Natural killer cell treated with Interleukin-12 subunit alpha and Interleukin-12 subunit beta and Interleukin-15 and Interleukin-18, amount 100 ng/mL, for 72 hours (primary cell): ENCODE data around the gene C19orf47. TPM values are rescaled to one million over a fixed set of nuclear protein-coding genes. Genes with fewer than 3 reads are reported as not detected.
"Not testable (repeated sequence)": the region's sequence is repeated elsewhere in the genome, so short reads cannot be mapped to it uniquely, and the experiment has no call there.

Experiments
- ATAC-seq, 2 donors: fragments of 150-1000 bp; cut with Tn5 transposase in 1 of 2; sonication (Bioruptor Pico), chemical (Tn5 transposase) in 1 of 2; 2 replicates each; pipeline ENCODE4 v1.10.0; 2021
- DNase-seq: peaks from one replicate; pipeline ENCODE4 v3.0.0; 2022; ENCODE audit warnings: low spot score
- H3K27ac Mint-ChIP-seq, 2 donors: 1 replicate in 1 of 2; 2 replicates in 1 of 2; pipeline ENCODE4 v1.8.0; 2022; ENCODE audit warnings: mixed read lengths in 2 of 2, mild to moderate bottlenecking in 1 of 2, moderate library complexity in 1 of 2
- H3K27me3 Mint-ChIP-seq, 2 donors: 1 replicate in 1 of 2; 2 replicates in 1 of 2; pipeline ENCODE4 v1.8.0; 2022; ENCODE audit warnings: mixed read lengths in 2 of 2
- H3K36me3 Mint-ChIP-seq: one replicate; pipeline ENCODE4 v1.8.0; 2022; ENCODE audit warnings: mixed read lengths
- H3K4me1 Mint-ChIP-seq, 2 donors: 1 replicate in 1 of 2; 2 replicates in 1 of 2; pipeline ENCODE4 v1.8.0; 2022; ENCODE audit warnings: low read depth in 2 of 2, mixed read lengths in 2 of 2, mild to moderate bottlenecking in 1 of 2
- H3K4me3 Mint-ChIP-seq: one replicate; pipeline ENCODE4 v1.8.0; 2022; ENCODE audit warnings: mixed read lengths
- H3K9me3 Mint-ChIP-seq: 2 replicates; pipeline ENCODE4 v1.8.0; 2022; ENCODE audit warnings: mixed read lengths
- total RNA-seq, 2 donors: library from RNA; stranded (reverse); gene quantifications; one replicate each; pipeline ENCODE4 v1.2.3, GENCODE V29; 2022

Gene C19orf47
- total RNA-seq, 2 donors from 2014 or later: 18.1 to 33.5 TPM

GRCh38 chr19:40355975-40356680 is 7.9 kb upstream of the C19orf47 start:
- H3K36me3 Mint-ChIP-seq: no peaks in the 10 kb centered on the region
- no peaks in the 10 kb centered on the region for H3K27me3 Mint-ChIP-seq
- peaks cover 0 to 25% of the 10 kb centered on the region in 2 donors for H3K4me1 Mint-ChIP-seq
- DNase-seq (no peak), ATAC-seq (peak in 1 of 2 donors; percentile 26)
- H3K4me3 Mint-ChIP-seq: no peak overlapping the region
- no peaks in the 10 kb centered on the region for H3K9me3 Mint-ChIP-seq
- H3K27ac Mint-ChIP-seq: peak overlapping the region in 1 of 2 donors; percentile 14

DNA sequence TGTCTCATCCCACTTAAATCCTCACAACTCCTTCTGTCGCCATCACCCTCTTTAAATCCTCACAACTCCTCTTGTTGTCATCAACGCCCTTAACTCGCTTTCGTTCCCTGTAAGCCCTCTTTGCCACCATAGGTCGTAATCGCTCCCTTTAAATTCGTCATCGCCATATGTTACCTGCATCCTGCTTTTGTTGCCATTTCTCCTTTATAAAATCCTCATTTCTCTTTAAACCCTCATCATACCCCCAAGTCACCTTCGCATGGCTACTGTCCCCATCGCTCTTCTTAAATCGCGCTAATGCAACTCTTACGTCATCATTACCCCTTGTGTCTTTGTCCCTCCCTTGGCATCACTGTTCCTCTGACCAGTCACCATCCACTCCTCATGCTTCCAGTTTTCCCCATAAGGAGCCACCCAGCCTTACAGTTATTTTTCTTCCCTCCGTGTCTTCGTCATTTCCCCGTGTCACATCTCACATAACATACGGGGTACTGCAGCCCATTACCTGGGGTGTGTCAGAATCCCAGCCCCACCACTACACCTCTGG is 837 bp upstream of the C19orf47 start:
- Mint-ChIP-seq H3K27me3 (no peaks in the 10 kb centered on the region), H3K36me3 (no peaks in the 10 kb centered on the region), H3K9me3 (no peaks in the 10 kb centered on the region), H3K4me3 (peak overlapping the region; percentile 93), H3K27ac (peak overlapping the region; percentile 51 to 87), H3K4me1 (peaks cover 26 to 27% of the 10 kb centered on the region in 2 donors)
- DNase-seq (no peak), ATAC-seq (no peak)

DNA sequence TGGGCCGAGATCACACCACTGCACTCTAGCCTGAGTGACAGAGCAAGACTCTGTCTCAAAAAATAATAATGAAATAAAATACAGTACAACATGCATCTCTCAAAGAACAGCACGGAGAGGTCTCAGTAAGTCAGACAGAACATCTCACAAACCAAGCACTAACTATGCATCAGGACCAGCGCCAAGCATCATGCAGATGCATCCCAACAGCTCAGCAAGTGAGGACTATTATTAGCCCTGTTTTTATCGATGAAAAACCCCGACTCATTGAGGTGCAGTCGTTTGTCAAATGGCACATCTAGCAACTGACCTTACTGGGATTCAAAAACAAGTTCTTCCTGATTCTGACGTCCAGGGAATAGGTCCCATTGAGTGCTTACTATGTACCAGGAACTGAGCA is 3.8 kb downstream of the C19orf47 start:
- no peak for DNase-seq
- Mint-ChIP-seq H3K36me3 (peaks cover 2% of the 10 kb centered on the region), H3K9me3 (no peaks in the 10 kb centered on the region), H3K27me3 (no peaks in the 10 kb centered on the region), H3K4me1 (peaks cover 22 to 31% of the 10 kb centered on the region in 2 donors), H3K4me3 (no peak overlapping the region), H3K27ac (no peak overlapping the region)
- no peak for ATAC-seq

DNA sequence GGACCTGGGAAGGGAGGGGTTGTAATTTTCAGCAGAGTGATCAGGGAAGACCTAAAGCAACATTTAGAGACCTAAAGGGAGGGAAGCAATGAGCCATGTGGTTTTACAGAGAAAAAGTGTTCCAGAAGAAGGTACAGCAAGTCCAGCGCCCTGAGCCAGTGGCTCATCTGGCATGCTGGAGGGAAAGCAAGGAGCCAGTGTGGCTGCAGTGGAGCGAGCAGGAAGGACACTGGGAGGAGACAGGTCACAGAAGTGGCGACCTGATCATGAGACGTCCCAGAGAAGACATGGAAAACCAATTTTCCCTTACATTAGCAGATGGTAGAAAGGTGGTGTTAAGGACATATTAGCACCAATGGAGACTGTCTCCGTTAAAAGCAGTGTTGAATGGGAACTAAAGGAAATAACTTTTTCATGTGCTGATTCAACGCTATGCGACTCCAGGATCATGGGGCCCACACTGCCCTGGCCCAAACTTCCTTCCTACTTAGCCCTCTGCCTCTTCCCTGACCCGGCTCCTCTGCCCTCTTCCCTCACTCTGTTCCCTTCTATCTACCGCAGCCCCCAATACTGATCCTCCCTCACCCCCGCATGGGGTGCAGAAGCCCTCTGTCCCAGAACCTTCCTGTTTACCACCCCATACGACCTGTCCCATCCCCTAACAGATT is 5.4 kb downstream of the C19orf47 start:
- ATAC-seq (no peak), DNase-seq (no peak)
- H3K9me3 Mint-ChIP-seq: no peaks in the 10 kb centered on the region
- H3K36me3 Mint-ChIP-seq: peaks cover 11% of the 10 kb centered on the region
- no peaks in the 10 kb centered on the region for H3K27me3 Mint-ChIP-seq
- no peak overlapping the region for H3K27ac Mint-ChIP-seq
- H3K4me1 Mint-ChIP-seq: peaks cover 15 to 22% of the 10 kb centered on the region in 2 donors
- H3K4me3 Mint-ChIP-seq: no peak overlapping the region

DNA sequence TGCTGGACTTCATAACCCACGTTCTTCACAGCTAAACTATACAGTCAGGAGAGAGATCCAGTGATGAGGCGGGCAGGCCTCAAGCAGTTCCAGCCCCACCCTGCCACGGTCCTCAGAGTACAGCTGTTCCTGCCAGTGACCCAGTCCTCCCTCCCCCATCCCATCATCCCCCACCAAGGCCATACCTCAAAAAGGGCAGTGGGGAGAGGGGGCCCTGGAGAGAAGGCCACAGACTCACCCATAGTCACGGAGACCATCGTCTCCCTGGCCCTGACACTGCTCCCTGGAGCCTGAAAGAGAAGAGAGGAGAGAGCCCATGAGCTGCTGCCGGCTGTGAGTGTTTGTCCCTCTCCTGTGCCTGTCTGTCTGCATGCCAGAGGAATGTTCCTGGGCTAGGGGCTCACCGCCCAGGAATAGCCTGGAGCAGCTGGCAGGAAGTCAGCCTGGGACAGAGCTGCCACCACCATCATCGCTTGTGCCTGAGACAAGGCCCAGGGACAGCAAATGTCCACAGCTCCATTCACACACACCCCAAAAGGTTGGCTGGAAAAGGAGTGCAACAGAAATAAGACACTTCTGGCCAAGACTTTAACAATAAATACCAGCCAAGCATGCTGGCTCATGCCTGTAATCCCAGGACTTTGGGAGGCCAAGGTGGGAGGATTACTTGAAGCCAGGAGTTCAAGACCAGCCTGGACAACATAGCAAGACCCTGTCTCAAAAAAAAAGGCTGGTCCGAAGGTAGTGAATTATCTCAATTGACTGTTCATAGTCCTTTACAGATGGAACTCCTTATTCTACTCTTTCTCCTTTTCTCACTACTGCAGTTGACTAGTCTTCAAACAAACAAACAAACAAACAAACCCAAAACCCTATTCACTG is 6.4 kb downstream of the C19orf47 start:
- no peak for DNase-seq
- H3K9me3 Mint-ChIP-seq: no peaks in the 10 kb centered on the region
- no peak for ATAC-seq
- H3K27ac Mint-ChIP-seq: no peak overlapping the region
- no peak overlapping the region for H3K4me3 Mint-ChIP-seq
- no peaks in the 10 kb centered on the region for H3K27me3 Mint-ChIP-seq
- peaks cover 12 to 17% of the 10 kb centered on the region in 2 donors for H3K4me1 Mint-ChIP-seq
- H3K36me3 Mint-ChIP-seq: peaks cover 11% of the 10 kb centered on the region

GRCh38 chr19:40339018-40339728 is 9.0 kb downstream of the C19orf47 start:
- Mint-ChIP-seq H3K27me3 (no peaks in the 10 kb centered on the region), H3K4me1 (peaks cover 12% of the 10 kb centered on the region in 2 donors), H3K4me3 (no peak overlapping the region), H3K9me3 (no peaks in the 10 kb centered on the region), H3K36me3 (peaks cover 11% of the 10 kb centered on the region), H3K27ac (no peak overlapping the region)
- DNase-seq (no peak), ATAC-seq (no peak)

DNA sequence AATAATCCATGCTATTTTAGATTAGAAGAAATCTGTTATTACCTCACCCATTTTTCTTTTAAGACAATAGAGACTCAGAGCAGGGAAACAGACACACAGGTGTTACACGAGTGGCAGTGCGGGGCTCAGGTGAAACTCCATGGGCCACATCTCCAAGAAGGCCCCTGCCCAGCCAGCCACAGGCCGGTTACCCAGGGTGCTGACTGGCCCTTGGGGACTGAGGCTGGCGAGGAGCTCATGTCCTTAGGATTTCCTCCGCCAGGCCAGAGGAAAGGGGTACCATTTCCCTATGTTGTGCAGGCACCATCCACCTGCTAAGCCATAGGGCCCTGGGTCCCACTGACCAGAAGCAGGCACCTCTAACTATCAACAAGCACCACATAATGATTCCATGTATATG is 10.6 kb downstream of the C19orf47 start:
- peaks cover 11% of the 10 kb centered on the region for H3K36me3 Mint-ChIP-seq
- no peak overlapping the region for H3K27ac Mint-ChIP-seq
- H3K4me3 Mint-ChIP-seq: no peak overlapping the region
- H3K9me3 Mint-ChIP-seq: no peaks in the 10 kb centered on the region
- DNase-seq: no peak
- no peaks in the 10 kb centered on the region for H3K27me3 Mint-ChIP-seq
- H3K4me1 Mint-ChIP-seq: peaks cover 5 to 11% of the 10 kb centered on the region in 2 donors
- no peak for ATAC-seq

- no peak overlapping the region for H3K4me3 Mint-ChIP-seq
- no peak overlapping the region for H3K27ac Mint-ChIP-seq
- ATAC-seq: no peak
- H3K4me1 Mint-ChIP-seq: peaks cover under 1 to 7% of the 10 kb centered on the region in 2 donors
- no peaks in the 10 kb centered on the region for H3K9me3 Mint-ChIP-seq
- H3K27me3 Mint-ChIP-seq: no peaks in the 10 kb centered on the region
- no peak for DNase-seq
- H3K36me3 Mint-ChIP-seq: peaks cover 11% of the 10 kb centered on the region
Observed at GRCh38 chr19:40337107-40337506, 11.1 kb downstream of the C19orf47 start.

DNA sequence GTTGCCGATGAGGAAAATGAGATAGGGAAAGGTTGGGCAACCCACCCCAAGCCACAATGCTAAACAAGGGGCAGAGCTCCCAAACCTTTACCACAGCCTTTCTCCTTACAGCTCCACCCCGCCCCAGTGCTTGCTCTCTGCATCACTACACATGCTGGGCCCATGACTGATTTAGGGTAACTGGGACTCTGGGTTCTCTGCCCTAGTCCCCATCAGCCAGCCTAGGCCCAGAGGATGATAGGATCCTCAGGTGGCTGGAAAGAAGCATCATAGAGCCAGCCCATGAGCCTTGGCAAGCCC is 11.6 kb downstream of the C19orf47 start:
- H3K4me3 Mint-ChIP-seq: no peak overlapping the region
- H3K9me3 Mint-ChIP-seq: no peaks in the 10 kb centered on the region
- H3K27me3 Mint-ChIP-seq: no peaks in the 10 kb centered on the region
- DNase-seq (no peak), ATAC-seq (peak in 1 of 2 donors; percentile 46)
- H3K27ac Mint-ChIP-seq: no peak overlapping the region
- H3K36me3 Mint-ChIP-seq: peaks cover 11% of the 10 kb centered on the region
- H3K4me1 Mint-ChIP-seq: peaks cover 0 to 6% of the 10 kb centered on the region in 2 donors

GRCh38 chr19:40335855-40336600 is 12.2 kb downstream of the C19orf47 start:
- peaks cover 0 to 4% of the 10 kb centered on the region in 2 donors for H3K4me1 Mint-ChIP-seq
- no peaks in the 10 kb centered on the region for H3K27me3 Mint-ChIP-seq
- no peak for ATAC-seq
- H3K4me3 Mint-ChIP-seq: no peak overlapping the region
- H3K36me3 Mint-ChIP-seq: peaks cover 11% of the 10 kb centered on the region
- no peak for DNase-seq
- H3K9me3 Mint-ChIP-seq: no peaks in the 10 kb centered on the region
- no peak overlapping the region for H3K27ac Mint-ChIP-seq

DNA sequence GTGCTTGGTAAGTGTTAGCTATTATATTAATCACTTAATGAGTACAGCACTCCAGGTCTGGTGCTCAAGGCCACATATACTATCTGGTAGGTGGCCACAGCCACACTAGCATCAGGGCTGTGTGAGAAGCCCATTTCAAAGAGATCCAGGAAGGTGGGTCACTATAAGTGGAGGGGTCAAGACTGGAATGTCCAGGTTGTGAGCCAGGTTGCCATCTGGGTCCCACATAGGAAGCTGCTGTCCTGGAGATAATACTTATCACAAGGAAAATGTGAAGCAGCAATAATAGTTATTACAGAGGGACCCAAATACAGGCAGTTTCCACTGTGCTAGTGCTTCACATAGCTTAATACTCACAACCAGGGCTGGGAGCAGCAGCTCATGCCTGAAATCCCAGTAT is 13.1 kb downstream of the C19orf47 start:
- H3K4me3 Mint-ChIP-seq: no peak overlapping the region
- peaks cover 0 to 4% of the 10 kb centered on the region in 2 donors for H3K4me1 Mint-ChIP-seq
- H3K27ac Mint-ChIP-seq: no peak overlapping the region
- H3K27me3 Mint-ChIP-seq: no peaks in the 10 kb centered on the region
- ATAC-seq (no peak), DNase-seq (no peak)
- peaks cover 11% of the 10 kb centered on the region for H3K36me3 Mint-ChIP-seq
- H3K9me3 Mint-ChIP-seq: no peaks in the 10 kb centered on the region

- H3K36me3 Mint-ChIP-seq, H3K27me3 Mint-ChIP-seq, DNase-seq, ATAC-seq, H3K4me3 Mint-ChIP-seq, H3K27ac Mint-ChIP-seq, H3K4me1 Mint-ChIP-seq, H3K9me3 Mint-ChIP-seq: not testable (repeated sequence)
Observed at GRCh38 chr19:40333083-40333482, 15.1 kb downstream of the C19orf47 start.

DNA sequence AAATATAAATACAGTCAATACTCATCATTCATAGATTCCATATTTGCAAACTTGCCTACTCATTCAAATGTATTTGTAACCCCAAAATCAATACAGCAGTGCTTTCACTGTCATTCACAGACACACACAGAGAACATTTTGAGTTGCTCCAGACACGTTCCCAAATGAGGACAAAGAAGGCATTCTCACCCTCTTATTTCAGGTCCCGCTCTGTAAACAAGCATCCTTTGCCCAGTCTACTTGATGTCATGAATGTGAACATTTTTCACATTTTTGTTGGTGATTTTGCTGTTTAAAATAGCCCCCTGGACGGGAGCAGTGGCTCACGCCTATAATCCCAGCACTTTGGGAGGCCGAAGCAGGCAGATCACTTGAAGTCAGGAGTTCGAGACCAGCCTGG is 15.5 kb downstream of the C19orf47 start:
- ATAC-seq (no peak), DNase-seq (no peak)
- H3K36me3 Mint-ChIP-seq: no peaks in the 10 kb centered on the region
- no peaks in the 10 kb centered on the region for H3K9me3 Mint-ChIP-seq
- no peaks in the 10 kb centered on the region for H3K4me1 Mint-ChIP-seq
- no peak overlapping the region for H3K27ac Mint-ChIP-seq
- no peak overlapping the region for H3K4me3 Mint-ChIP-seq
- H3K27me3 Mint-ChIP-seq: no peaks in the 10 kb centered on the region
